ENCODE results near the gene NFIC. TPM values are rescaled to one million over a fixed set of nuclear protein-coding genes. Genes with fewer than 3 reads are reported as not detected.

The NFIC gene
- total RNA-seq, 1 experiment from 2014 or later: 85.5 TPM

DNA sequence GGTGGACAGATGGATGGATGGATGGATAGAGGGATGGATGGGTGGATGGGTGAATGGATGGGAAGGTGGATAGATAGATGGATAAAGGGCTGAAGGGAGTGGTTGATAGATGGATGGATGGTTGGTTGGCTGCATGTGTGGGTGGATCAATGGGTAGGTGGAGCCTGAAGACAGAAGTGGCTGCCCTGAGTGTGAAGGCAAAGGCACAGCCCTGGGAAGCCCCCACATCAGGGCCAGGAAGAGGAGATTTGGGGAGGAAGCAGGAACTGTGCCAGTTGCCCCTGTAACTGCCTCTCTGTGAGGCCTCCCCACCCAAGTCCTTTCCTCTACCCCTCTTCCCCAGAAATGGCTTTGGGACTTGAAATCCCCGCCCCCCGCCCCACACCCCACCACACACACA lies 43.4 kb upstream of the NFIC start:
- Mint-ChIP-seq H3K27ac (ENCODE audit: low read depth, unreplicated experiment) (no peak overlapping the region), H3K9me3 (ENCODE audit: unreplicated experiment) (no peaks in the 10 kb centered on the region), H3K27me3 (ENCODE audit: insufficient read depth, unreplicated experiment) (peaks cover 41% of the 10 kb centered on the region), H3K4me1 (ENCODE audit: insufficient read depth, unreplicated experiment) (no peaks in the 10 kb centered on the region), H3K36me3 (ENCODE audit: insufficient read depth, unreplicated experiment) (no peaks in the 10 kb centered on the region), H3K4me3 (ENCODE audit: unreplicated experiment) (no peak overlapping the region)
- BruUV-seq (replicated peaks): no TSS peak
- CTCF ChIA-PET: interaction anchor here (0.6 to 1.3 kb wide), 6 partner anchors 10 to 149 kb away, joined by 3 to 5 read pairs (median 3); no protein-coding TSS in a partner anchor
- TF ChIP-seq, protein P1, sequence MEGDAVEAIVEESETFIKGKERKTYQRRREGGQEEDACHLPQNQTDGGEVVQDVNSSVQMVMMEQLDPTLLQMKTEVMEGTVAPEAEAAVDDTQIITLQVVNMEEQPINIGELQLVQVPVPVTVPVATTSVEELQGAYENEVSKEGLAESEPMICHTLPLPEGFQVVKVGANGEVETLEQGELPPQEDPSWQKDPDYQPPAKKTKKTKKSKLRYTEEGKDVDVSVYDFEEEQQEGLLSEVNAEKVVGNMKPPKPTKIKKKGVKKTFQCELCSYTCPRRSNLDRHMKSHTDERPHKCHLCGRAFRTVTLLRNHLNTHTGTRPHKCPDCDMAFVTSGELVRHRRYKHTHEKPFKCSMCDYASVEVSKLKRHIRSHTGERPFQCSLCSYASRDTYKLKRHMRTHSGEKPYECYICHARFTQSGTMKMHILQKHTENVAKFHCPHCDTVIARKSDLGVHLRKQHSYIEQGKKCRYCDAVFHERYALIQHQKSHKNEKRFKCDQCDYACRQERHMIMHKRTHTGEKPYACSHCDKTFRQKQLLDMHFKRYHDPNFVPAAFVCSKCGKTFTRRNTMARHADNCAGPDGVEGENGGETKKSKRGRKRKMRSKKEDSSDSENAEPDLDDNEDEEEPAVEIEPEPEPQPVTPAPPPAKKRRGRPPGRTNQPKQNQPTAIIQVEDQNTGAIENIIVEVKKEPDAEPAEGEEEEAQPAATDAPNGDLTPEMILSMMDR (IDR thresholded peaks at IDR 0.05; ENCODE audit: unreplicated experiment): no peak
- DNase-seq (ENCODE audit: unreplicated experiment): no peak
- POLR2A ChIA-PET: interaction anchor here (1.0 kb wide), 1 partner anchor 150 kb away, joined by 3 read pairs; no protein-coding TSS in a partner anchor
- intact Hi-C loops (cut with micrococcal nuclease): no loop called here

DNA sequence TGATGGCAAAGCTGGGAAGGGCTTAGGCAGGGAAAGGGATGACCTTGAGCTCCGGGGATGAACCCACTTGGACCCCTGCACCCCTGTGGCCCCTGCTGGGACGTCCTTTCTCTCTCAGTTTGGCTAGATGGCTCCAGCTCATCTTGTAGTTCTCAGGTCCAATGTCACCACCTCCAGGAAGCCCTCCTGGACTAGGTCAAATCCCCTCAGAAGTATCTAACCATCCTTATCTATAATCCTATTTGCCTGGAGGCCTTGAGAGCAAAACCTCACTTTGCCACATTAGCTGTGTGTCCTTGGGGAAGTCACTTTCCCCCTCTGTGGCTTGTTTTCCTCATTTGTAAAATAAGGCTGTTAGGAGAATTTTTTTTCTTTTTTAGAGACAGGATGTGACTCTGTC lies 42.7 kb upstream of the NFIC start:
- Mint-ChIP-seq H3K36me3 (ENCODE audit: insufficient read depth, unreplicated experiment) (no peaks in the 10 kb centered on the region), H3K4me1 (ENCODE audit: insufficient read depth, unreplicated experiment) (no peaks in the 10 kb centered on the region), H3K4me3 (ENCODE audit: unreplicated experiment) (no peak overlapping the region), H3K9me3 (ENCODE audit: unreplicated experiment) (no peaks in the 10 kb centered on the region), H3K27me3 (ENCODE audit: insufficient read depth, unreplicated experiment) (peaks cover 41% of the 10 kb centered on the region), H3K27ac (ENCODE audit: low read depth, unreplicated experiment) (no peak overlapping the region)
- CTCF ChIA-PET: interaction anchor here (0.5 to 1.3 kb wide), 11 partner anchors 11 to 420 kb away, joined by 3 to 5 read pairs (median 3); no protein-coding TSS in a partner anchor
- intact Hi-C loops (cut with micrococcal nuclease): no loop called here
- POLR2A ChIA-PET: interaction anchor here (1.0 kb wide), 1 partner anchor 150 kb away, joined by 3 read pairs; no protein-coding TSS in a partner anchor
- DNase-seq (ENCODE audit: unreplicated experiment): no peak
- BruUV-seq (replicated peaks): no TSS peak
- TF ChIP-seq, protein P1 (IDR thresholded peaks at IDR 0.05; ENCODE audit: unreplicated experiment): no peak

DNA sequence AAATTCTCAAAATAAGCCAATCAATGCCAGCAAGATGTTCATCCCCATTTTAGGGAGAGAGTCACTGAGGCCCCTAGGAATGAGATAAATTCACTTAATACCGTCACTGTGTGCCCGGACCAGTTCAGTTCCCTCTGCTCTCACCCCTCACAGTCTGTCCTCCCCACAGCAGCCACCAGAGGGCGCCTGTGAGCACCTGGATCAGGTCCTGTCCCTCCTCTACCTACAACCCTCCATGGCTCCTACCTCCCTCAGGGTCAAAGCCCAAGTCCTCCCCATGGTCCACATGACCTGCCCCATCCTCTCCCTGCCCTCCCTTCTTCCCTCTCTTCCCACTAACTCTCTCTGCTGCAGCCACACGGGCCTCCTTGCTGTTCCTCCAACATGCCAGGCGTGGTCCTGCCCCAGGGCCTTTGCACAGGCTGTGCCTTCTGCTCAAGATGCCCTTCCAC lies 42.0 kb upstream of the NFIC start:
- H3K36me3 Mint-ChIP-seq (ENCODE audit: insufficient read depth, unreplicated experiment): no peaks in the 10 kb centered on the region
- intact Hi-C loops (cut with micrococcal nuclease): no loop called here
- DNase-seq (ENCODE audit: unreplicated experiment): peak; percentile 62
- no peak overlapping the region for H3K27ac Mint-ChIP-seq (ENCODE audit: low read depth, unreplicated experiment)
- POLR2A ChIA-PET: interaction anchor here (0.7 kb wide), 1 partner anchor 146 kb away, joined by 3 read pairs; no protein-coding TSS in a partner anchor
- TF ChIP-seq, protein P1 (IDR thresholded peaks at IDR 0.05; ENCODE audit: unreplicated experiment): peak; percentile 75
- no peaks in the 10 kb centered on the region for H3K9me3 Mint-ChIP-seq (ENCODE audit: unreplicated experiment)
- BruUV-seq (replicated peaks): no TSS peak
- H3K4me1 Mint-ChIP-seq (ENCODE audit: insufficient read depth, unreplicated experiment): no peaks in the 10 kb centered on the region
- no peak overlapping the region for H3K4me3 Mint-ChIP-seq (ENCODE audit: unreplicated experiment)
- CTCF ChIA-PET: interaction anchor here (0.6 to 1.3 kb wide), 5 partner anchors 20 to 455 kb away, joined by 3 to 5 read pairs (median 3); no protein-coding TSS in a partner anchor
- peaks cover 38% of the 10 kb centered on the region for H3K27me3 Mint-ChIP-seq (ENCODE audit: insufficient read depth, unreplicated experiment)

DNA sequence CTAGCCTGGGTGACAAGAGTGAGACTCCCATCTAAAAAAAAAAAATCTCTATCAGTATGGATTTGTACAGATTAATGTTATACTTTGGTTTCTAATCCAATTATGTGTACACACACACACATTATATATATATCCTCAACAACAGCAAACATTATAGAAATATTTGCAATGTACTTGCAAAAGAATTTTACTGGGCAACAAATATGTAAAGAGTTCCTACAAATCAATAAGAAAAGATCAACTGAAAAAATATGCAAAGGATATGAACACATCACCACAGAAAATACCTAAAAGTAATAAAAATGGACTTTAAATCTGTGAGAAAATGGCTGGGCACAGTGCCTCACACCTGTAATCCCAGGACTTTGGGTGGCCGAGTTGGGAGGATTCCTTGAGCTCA lies 40.9 kb upstream of the NFIC start:
- Mint-ChIP-seq H3K4me3 (ENCODE audit: unreplicated experiment) (no peak overlapping the region), H3K36me3 (ENCODE audit: insufficient read depth, unreplicated experiment) (no peaks in the 10 kb centered on the region), H3K27ac (ENCODE audit: low read depth, unreplicated experiment) (no peak overlapping the region), H3K9me3 (ENCODE audit: unreplicated experiment) (no peaks in the 10 kb centered on the region), H3K27me3 (ENCODE audit: insufficient read depth, unreplicated experiment) (peaks cover 29% of the 10 kb centered on the region), H3K4me1 (ENCODE audit: insufficient read depth, unreplicated experiment) (no peaks in the 10 kb centered on the region)
- intact Hi-C loops (cut with micrococcal nuclease): no loop called here
- ChIA-PET CTCF (interaction anchor here (0.6 to 5.5 kb wide), 16 partner anchors 9 to 456 kb away, joined by 3 to 55 read pairs (median 3); no protein-coding TSS in a partner anchor), POLR2A (interaction anchor here (0.7 kb wide), 1 partner anchor 145 kb away, joined by 3 read pairs; no protein-coding TSS in a partner anchor)
- BruUV-seq (replicated peaks): no TSS peak
- TF ChIP-seq, protein P1 (IDR thresholded peaks at IDR 0.05; ENCODE audit: unreplicated experiment): no peak
- DNase-seq (ENCODE audit: unreplicated experiment): no peak

All from MCF 10A (cell line).